GM21515 (cell line): ENCODE data around the gene TUBGCP3.

Source experiments
- ATAC-seq: cut with Tn5 transposase; IDR thresholded peaks from one replicate; pipeline ENCODE4 v1.9.1; 2021; ENCODE audit not compliant: unreplicated experiment

The TUBGCP3 gene

GRCh38 chr13:112616586-112617362 lies 28.8 kb upstream of the TUBGCP3 start:
- ATAC-seq, result no peak

DNA sequence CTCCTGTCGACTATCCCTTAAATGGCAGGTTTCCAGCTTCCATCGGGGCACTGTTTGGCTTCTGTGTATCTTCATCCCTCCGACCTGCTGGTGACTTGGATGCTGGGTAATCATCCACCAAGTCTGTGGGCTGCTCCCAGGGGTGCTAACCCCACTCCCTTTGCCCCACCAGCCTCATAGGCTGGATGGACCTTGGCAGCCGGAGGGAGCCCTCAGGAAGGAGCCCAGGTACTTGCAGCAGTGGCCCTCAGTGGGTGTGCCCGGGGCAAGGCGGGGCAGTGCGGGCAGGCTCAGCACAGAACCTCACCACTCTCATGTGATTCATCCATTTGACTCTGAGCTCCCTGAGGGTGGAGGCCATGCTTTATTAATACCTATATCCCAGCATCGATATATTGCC lies 27.4 kb upstream of the TUBGCP3 start:
- ATAC-seq, result no peak

DNA sequence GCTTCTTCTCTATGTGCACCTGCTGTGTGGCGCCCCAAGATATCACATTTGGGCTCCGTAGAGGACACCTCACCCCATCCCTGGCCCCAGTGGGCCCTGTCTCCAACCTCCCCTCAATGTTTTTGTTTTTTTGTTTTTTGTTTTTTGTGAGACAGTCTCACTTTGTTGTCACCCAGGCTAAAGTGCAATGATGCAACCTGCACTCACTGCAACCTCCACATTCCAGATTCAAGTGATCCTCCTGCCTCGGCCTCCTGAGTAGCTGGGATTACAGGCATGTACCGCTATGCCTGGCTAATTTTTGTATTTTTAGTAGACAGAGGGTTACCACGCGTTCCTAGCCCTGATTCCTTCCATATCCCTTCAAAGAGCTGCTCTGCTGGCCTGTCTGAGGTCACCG lies 26.9 kb upstream of the TUBGCP3 start:
- ATAC-seq, result no peak

DNA sequence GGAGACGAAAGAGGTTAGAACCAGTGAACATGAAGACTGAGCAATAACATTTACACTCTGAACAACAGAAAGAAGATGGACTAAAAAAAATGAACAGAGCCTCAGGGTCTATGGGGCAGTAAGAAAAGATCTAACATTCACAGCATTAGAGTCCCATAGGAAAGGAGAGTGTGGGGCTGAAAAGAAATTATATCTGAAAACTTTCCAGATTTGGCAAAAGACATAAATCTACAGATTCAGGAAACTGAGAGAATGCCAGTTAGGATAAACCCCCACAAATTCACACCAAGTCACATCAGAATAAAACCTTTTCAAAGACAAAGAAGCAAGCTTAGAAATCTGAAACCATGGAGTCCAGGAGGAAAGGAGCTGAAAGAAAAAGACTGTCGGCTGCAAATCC lies 20.3 kb upstream of the TUBGCP3 start:
- ATAC-seq, result no peak

DNA sequence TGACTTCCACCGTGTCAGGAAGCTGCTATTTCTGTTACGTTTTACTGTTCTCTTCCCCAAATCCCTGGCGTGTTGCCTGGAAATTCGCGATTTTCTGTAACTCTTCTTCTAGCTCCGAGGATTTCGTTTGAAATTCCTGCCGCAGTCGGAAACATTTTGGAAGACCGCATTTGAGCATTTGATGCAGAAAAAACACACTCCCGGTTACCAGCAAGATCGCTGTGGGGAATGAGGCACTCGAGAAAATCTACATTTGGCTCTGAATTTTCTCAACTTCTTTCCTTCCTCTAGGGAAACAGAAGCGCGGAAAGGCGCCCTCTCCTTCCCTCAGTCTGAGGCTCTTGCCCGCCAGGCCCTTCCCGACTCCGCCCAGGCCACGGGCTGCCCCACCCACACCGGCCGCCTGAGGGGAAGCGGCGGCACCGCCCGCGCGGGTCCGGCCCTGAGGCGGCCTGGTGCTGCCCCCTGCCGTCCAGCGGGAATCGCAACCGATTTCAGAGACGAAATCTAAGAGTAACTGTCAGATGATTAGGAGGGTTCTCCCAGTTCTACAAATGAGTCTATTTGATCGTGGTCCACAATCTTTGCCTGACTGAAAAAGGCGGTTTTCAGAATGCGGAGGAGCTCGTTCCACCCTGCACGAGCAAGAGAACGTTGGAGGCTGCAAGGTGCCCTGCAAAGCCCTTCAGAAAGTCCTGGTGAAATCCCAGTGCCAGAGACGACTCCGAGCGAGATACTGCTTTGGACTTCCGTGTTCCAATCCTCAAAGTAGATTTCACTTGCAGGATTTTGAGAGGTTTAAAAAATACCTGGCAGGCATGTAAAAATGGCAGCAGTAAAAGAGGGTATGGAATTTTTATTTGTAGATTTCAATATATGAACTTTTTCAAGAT lies 18.4 kb upstream of the TUBGCP3 start:
- peak; percentile 100 for ATAC-seq

- ATAC-seq, result no peak
Observed at GRCh38 chr13:112605531-112605990, 17.6 kb upstream of the TUBGCP3 start.

DNA sequence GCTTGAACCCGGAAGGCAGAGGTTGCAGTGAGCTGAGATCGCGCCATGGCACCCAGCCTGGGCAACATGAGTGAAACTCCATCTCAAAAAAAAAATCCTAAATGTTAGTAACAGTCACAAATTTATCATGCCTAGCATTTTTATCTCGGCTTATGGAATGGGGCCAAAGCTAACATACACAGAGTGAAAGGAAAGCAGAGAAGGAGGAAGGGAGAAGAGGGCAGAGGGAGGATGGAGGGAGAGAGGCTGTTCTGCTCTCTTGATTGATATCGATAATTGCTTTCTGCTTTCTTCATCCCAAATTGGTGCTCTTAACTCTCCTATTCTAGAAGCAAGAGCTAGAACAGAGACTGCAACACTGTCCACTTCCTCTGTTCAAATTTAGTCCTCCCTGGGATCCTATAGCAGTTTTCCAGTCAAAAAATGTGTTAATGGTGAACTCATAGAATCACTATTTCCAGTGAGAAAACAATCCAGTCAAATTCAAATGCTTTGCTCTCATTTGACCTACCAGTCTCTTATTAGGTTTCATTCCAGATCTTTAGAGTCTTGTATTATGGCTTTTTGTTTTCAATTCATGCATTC lies 15.8 kb upstream of the TUBGCP3 start:
- ATAC-seq, result no peak

- ATAC-seq, result no peak
Observed at GRCh38 chr13:112602189-112602588, 14.2 kb upstream of the TUBGCP3 start.

- no peak for ATAC-seq
Observed at GRCh38 chr13:112601371-112601770, 13.4 kb upstream of the TUBGCP3 start.

- ATAC-seq, result no peak
Observed at GRCh38 chr13:112596235-112596634, 8.3 kb upstream of the TUBGCP3 start.

DNA sequence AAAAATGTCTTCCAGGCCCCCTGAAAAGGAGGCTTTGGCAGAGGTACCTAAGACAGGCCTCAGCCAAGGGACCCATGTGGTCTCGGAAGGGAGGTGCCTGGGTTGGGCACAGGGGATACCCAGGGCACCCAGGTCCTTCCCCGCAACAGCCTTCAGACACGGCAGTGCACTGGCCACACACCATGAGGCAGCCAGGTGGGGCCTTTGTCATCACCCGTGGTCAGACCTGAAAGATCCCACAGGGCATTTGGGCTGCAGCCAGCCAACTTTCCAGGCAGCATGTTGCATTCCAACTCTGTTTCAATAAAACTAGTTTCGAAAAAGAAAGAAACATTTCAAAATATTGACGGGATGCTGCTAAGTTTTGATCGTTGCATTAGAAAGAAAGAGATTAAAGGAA lies 4.7 kb upstream of the TUBGCP3 start:
- no peak for ATAC-seq

DNA sequence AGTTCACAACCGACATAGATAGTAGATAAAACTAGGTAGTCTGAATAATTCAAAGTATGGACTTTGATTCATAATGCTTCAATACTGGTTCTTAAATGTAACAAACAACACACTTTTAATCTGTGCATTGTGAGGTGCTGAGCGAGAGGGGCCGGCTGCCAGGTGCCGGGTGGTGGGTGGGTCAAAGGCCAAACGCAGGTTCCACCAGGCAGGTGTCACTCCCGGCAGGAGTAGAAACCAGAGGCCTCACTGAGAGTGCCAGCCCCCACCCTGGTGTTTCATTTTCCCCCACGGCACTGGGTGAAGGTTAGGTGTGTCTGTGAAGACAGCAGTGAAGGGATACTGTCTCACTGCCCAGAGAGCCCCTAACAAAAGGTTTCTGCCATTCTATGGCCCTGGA lies 4.2 kb upstream of the TUBGCP3 start:
- ATAC-seq, result no peak

DNA sequence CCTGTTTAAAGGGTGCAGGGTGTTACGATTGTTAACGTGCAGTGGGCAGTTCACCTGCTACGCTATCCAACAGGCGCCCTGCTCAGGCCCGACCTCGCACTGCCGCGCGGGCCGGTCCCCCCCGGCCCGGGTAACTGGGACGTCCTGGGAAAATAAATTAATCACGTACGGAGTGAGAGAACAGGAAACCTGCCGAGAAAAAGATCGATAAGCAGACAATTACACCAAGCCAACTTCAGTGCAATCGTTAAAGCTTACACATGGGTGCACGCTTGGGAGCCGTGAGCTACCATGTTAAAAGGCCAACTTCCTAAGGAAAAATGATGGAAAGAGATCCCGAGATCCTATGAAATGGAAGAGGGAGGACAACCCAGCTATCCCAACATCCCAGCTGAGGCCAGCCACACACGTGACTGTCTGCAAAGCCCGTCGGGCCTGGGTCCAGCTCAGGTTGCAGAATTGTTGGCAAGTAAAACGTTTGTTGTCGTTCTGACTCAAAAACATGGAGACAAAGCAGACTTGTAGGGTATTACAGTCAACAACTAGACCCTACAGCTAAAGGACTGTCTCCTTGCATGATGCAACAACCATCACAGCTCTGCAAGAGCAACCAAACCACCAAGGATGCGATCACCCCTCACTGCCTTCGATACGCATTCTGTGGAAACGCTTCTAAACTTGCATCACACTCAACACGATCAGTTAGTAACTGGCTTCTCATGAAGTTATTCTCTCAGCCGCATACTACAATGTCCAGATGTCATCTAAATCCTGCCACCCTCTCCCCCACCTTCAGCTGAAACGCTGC lies 741 bp upstream of the TUBGCP3 start:
- no peak for ATAC-seq

GRCh38 chr13:112587212-112587763 lies 665 bp downstream of the TUBGCP3 start:
- ATAC-seq, result peak; percentile 47

DNA sequence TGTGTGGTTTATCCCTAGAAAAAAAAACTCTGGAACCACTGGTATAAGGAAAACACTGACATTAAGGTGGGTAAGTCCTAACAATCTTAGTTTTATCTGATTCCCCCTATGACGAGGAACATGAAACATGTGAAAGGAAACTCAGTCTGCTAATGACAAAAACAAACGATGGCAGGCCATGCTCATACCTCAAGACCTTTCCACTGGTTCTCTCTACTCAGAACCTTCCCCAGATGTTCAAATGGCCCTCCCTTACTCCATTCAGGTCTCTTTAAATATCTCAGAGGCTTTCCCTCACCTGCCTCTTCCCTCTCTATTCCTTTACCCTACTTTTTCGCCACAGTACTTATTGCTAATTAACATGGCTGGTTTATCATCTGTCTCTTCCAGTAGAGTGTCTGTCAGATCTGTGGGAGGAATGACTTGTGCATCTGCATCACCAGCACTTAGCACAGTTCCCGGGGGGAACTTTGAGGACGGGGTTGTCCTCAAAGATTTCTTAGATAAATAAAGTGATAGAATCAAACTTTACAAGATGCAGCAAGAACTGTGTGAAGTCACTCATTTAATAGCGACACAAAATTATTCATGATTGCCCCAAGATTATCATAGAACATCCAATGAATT lies 1.5 kb downstream of the TUBGCP3 start:
- ATAC-seq, result no peak

- ATAC-seq, result peak; percentile 49
Observed at GRCh38 chr13:112583592-112584277, 4.2 kb downstream of the TUBGCP3 start.

DNA sequence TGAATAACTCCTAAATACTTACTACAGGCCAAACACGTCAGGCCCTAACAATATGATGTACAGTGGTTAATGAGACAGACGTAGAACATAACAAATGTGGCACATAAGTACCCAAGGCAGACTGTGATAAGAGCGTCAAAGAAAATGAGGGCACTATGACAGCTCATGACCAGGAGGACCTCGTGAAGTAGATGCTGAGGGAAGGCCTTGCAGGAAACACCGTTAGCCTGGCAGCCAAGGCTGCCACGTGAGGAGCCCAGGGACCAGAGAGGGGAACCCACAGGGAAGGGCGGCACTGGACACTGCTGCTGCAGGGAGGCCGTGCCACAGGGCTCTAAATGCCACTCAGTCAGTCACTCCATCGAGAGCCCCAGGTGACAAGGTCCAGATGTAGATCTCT lies 5.7 kb downstream of the TUBGCP3 start:
- ATAC-seq, result no peak

DNA sequence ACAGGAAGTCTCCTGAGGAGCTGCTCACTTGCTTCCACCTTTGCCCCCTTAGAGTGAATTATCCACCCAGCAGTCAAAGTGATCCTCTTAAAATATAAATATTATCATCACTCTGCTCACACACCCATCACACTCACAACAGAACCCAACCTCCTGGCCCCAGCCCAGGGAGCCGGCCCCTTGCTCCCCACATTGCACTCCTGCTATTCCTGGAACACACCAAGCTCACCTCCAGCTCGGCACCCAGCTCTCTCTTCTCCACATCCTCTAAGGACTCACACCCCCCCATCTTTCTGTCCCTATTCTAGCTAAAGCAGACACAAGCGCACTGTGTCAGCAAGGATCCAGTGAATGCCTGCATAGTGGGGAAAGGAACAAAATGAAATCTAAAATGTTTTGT lies 7.0 kb downstream of the TUBGCP3 start:
- ATAC-seq, result no peak

DNA sequence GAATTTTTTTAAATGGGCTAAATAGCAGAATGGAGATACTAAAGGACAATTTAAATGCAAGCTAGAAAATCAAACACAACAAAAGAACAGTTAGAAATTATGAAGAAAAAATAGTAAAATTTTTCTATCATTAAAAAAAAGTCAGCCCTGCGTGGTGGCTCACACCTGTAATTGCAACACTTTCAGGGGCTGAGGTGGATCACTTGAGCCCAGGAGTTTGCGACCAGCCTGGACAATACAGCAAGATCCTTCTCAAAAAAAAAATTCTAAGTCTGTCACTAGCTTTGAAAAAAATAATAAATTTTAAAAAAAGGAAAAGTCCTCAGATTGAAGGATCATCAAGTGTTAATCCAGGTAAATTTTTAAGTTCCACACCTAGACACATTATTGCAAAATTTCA lies 7.7 kb downstream of the TUBGCP3 start:
- ATAC-seq, result no peak
